SH-SY5Y (cell line): ENCODE data around the gene DEGS2.

ENCODE experiments used
- GATA2 ChIP-seq: IDR thresholded peaks from 2 replicates; pipeline ENCODE4 v1.6.1; 2011; ENCODE audit warnings: mild to moderate bottlenecking, low read depth, low read length
- GATA3 ChIP-seq: IDR thresholded peaks from 2 replicates; pipeline ENCODE4 v1.6.1; 2011; ENCODE audit warnings: low read depth, mild to moderate bottlenecking, low read length, moderate library complexity

DNA sequence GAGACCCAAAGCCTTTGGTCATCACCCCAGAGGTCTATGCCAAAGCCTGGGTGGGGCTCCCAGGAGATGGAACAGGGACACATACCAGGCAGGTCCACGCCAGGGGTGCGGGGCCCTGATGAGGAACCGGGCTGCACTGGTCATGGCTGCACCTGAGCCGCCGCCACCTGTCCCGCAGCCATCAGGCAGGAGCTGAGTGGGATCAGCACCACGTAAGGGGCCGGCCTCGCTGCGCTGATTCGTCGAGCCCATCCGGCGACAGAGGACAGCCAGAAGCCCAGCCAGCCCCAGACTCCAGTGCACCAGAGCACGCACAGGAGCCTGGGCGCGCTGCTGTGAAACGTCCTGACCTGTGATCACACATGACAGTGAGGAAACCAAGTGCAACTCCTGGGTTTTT, 15.9 kb downstream of the DEGS2 start:
- TF ChIP-seq GATA2 (no peak), GATA3 (no peak)
